Measurements from ENCODE around the gene NDUFB4.

The NDUFB4 gene

GRCh38 chr3:120640231-120640630 is 44.1 kb downstream of the NDUFB4 start:
- no peak for DNase-seq

DNA sequence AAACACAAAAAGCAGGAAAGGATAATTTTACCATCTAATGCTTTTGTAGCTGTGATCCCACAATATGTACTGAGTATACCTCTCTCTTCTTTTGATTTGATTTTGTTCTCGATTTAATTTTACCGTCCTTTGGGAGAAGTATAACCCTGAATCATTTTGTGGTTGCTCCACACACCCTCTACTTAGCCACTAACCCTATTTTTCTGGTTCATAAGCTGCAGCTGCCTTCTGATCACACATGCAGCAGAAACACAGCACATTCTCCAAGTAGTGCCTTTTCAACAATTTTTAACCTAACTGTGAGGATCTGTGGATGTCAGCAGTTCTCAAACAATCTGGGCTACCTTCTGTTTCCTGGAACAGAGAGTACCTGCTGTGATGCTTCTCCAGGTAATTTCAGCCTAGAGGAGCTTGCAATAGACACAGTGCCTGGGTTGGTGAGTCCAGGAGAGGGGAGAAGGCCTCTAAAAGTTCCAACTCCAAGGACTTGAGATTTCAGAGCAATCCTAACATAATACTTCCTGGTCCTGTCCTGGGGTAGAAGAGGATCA is 45.6 kb downstream of the NDUFB4 start:
- DNase-seq, result no peak

- no peak for DNase-seq
Observed at GRCh38 chr3:120642368-120642948, 46.3 kb downstream of the NDUFB4 start.

GRCh38 chr3:120645083-120645845 is 49.1 kb downstream of the NDUFB4 start:
- DNase-seq, result no peak

GRCh38 chr3:120646771-120647432 is 50.8 kb downstream of the NDUFB4 start:
- no peak for DNase-seq

GRCh38 chr3:120648290-120648689 is 52.2 kb downstream of the NDUFB4 start:
- DNase-seq, result no peak

DNA sequence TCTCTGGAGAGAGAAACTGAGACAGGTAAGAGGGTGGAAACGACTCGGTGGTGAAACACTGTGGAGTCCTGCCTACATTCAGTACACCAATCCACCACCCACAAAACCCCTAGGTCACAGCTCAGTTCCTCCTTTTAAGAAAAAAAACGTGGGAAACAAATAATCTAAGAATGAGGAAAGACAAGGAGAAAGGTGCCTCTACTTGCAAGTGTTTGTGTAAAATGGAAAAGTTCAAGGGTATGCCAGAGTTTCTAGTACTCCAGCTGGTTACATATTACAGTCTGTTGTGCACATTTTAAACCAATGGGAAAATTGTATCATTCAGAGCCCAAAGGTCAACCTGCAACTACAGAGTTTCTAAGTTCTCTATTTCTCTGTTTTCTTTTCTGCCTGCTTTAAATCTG is 53.7 kb downstream of the NDUFB4 start:
- DNase-seq, result no peak

DNA sequence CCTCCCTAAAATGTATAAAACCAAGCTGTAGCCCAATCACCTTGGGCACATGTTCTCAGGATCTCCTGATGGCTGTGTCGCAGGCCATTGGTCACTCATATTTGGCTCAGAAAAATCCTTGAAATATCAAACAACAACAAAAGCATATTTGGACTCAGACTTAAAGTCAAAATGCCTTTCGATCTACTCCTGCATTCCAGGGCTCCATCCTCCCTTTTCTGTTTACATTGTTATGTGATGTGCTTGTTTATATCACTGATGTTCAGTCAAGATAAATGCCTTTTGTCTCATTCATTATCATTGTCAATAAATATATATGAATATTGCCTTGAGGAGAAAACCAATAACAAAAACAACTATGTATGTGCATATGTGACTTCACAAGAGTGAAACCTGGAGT is 54.2 kb downstream of the NDUFB4 start:
- DNase-seq, result no peak

Measured in NCI-H2081 treated with DMSO at 0.1 percent for 48 hours (cell line).